GM12864 (cell line): ENCODE measurements around the gene NEDD1.
A peak's percentile ranks its signal among the peaks of the same experiment; 100 is the strongest.

ENCODE experiments used
- DNase-seq: peaks from one replicate; pipeline ENCODE4 v3.0.0-alpha.2; 2011; ENCODE audit warnings: low read depth
- H3K4me3 ChIP-seq: 2 replicates; pipeline ENCODE4 v1.5.1; 2011; ENCODE audit warnings: mild to moderate bottlenecking, low read depth, low read length, control low read depth
- CTCF ChIP-seq: IDR thresholded peaks from 2 replicates; pipeline ENCODE4 v1.5.1; 2011; ENCODE audit warnings: low read depth, mild to moderate bottlenecking, moderate library complexity, low read length, control low read depth, inconsistent platforms; ENCODE audit errors: missing control alignments

Gene NEDD1

GRCh38 chr12:96906849-96907670, at the start of gene NEDD1:
NEDD1 (plus strand) TSS chr12:96907257; CDS start chr12:96909760, 2,503 bp downstream.
- DNase-seq = peak; percentile 40
- TF ChIP-seq CTCF = no peak
- peak within 1 kb of the TSS; percentile 83 for H3K4me3 ChIP-seq

GRCh38 chr12:96858162-96858561, 48.9 kb upstream of the NEDD1 start:
- H3K4me3 ChIP-seq = no peak overlapping the region
- DNase-seq = no peak
- TF ChIP-seq CTCF = no peak

- DNase-seq = no peak
- no peak for TF ChIP-seq CTCF
- no peak overlapping the region for H3K4me3 ChIP-seq
Observed at GRCh38 chr12:96861656-96862055, 45.4 kb upstream of the NEDD1 start.

GRCh38 chr12:96862326-96862725, 44.7 kb upstream of the NEDD1 start:
- TF ChIP-seq CTCF = no peak
- H3K4me3 ChIP-seq = no peak overlapping the region
- DNase-seq = no peak

GRCh38 chr12:96864335-96864734, 42.7 kb upstream of the NEDD1 start:
- TF ChIP-seq CTCF = no peak
- no peak overlapping the region for H3K4me3 ChIP-seq
- DNase-seq = no peak

- TF ChIP-seq CTCF = no peak
- no peak overlapping the region for H3K4me3 ChIP-seq
- no peak for DNase-seq
Observed at GRCh38 chr12:96866801-96867590, 40.1 kb upstream of the NEDD1 start.
